Mesangial cell (primary cell): Measurements from ENCODE around the gene CBFA2T2. TPM values are rescaled to one million over a fixed set of nuclear protein-coding genes. Genes with fewer than 3 reads are reported as not detected.

ENCODE experiments used
- total RNA-seq: library from RNA; depleted of rRNA; stranded (reverse); fragments of >200 nt; gene quantifications from 2 replicates; pipeline ENCODE4 v1.2.3, GENCODE V29; 2015

Gene CBFA2T2
- total RNA-seq: 7.5 and 11.1 TPM in 2 replicates

DNA sequence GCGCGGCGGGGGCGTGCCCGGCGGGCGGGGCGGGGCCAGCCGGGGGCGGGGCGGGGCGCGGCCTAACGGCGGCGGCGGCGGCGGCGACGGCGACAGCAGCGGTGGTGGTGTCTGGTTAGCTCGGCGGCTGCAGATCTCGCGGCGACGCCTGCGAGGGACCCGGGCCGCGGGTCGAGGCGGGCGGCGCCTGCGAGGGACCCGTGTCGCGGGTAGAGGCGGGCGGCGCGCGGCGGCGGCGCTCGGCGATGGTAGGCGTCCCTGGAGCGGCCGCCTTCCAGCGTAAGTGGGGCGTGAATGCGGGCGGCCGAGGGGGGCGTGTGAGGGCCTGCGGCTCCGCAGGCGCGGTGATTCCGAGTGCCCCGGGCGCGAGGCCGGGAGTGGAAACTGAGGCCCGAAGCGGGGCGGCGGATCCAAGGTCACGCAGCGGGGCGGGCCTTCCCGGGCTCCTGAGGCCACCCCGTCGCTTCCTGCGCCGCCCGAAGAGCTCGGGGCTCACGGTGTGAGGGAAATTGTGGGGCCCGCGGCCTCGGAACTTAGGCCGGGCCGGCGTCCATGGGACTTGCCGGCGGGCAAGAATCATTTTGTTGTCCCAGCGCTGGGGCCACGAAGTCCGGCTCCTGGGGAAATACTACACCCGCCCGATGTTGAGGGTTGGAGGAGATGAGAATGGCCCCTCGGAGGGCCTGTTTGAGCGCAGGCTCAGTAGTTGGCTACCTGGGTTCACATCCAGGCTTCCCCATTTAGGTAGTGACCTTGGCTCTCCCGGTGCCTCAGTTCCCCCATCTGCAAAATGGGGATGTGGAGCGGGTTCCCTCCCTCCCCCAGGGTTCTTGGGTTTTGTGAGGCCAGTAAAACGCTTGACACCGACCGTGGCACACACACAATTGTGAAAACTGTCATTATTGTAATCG, at the start of gene CBFA2T2:
Gene CBFA2T2, plus strand, starts transcription at position 74 of the 911 bp plus-strand sequence. Its CDS starts 172 bp downstream, at position 246.

GRCh38 chr20:33443512-33444239, 46.2 kb upstream of the CBFA2T2 start, which contains the start of gene SNTA1:
Gene SNTA1, minus strand, starts transcription at chr20:33443763. Its CDS starts 143 bp downstream, at chr20:33443620.

DNA sequence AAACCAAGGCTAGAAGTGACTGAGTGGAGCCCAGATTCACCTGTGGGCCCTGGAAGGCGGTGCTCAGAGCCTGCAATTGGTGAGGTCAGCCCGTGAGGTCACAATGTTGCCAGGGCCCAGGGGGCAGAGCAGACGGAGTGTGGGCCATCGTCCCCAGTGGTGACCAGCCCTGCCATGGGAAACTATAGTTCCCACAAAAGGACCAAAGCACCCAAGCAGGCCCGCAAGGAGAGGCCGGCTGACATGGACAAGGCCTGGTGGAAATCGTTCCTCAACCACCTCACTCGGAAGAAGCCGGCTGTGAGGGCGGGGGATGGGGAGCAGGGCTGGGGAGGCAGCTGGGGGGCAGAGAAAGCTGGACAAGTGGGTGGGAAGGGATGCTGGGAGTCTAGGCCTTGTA, 172.3 kb downstream of the CBFA2T2 start, which contains the start of gene C20orf144:
Gene C20orf144, plus strand, starts transcription at position 156 of the 400 bp plus-strand sequence. Its CDS starts 19 bp downstream, at position 175.

DNA sequence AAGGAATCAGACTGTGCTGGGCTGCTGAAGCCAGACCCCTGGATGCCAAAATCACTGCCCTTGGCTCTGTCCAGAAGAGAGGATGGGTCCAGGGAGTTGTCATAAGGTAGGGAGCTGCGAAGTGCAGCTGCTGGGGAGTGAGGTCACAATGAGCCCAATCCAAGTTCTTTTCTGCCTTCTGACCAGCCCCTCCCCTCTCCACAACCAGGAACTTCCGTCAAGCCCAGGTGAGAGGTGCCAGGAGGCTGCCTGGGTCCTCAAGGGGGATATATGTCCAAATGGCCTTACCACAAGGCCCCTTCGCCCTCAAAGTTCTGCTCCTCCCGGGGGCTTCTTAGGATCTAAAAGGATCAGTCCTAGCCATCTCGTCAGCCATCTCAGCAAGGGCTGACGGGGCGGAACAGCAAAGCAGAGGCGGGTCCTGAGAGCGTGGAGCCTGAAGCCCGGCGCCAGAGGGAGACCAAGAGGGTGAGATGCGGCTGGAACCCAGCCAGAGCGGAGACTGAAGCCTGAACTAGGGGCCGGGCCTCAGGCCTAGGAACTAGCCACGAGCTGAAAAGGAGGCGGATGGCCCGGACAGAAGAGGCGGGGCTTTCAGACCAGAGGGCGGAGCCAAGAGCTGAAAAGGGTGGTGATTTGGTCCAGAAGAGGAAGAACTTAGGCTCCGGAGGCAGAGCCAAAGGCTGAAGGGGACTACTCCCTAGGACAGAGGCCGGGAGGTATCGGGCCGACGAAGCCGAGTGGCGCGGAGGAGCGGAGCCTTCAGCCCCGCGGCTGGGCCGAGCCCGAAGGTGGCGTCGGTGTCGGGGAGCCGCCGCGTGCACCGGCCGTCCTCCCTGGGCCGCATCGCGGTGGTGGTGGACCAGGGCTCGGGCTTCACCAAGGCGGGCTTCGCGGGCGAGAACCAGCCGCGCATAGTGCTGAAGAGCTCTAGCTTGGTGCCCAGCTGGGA, 176.7 kb downstream of the CBFA2T2 start, which contains the start of gene ACTL10:
Gene ACTL10, plus strand, starts transcription at position 651 of the 952 bp plus-strand sequence. CDS start 555 bp downstream, outside the sequence.

GRCh38 chr20:33674294-33675135, 184.6 kb downstream of the CBFA2T2 start, which contains the start of gene NECAB3:
Gene NECAB3, minus strand, starts transcription at chr20:33674428. Its CDS starts 76 bp downstream, at chr20:33674352.

DNA sequence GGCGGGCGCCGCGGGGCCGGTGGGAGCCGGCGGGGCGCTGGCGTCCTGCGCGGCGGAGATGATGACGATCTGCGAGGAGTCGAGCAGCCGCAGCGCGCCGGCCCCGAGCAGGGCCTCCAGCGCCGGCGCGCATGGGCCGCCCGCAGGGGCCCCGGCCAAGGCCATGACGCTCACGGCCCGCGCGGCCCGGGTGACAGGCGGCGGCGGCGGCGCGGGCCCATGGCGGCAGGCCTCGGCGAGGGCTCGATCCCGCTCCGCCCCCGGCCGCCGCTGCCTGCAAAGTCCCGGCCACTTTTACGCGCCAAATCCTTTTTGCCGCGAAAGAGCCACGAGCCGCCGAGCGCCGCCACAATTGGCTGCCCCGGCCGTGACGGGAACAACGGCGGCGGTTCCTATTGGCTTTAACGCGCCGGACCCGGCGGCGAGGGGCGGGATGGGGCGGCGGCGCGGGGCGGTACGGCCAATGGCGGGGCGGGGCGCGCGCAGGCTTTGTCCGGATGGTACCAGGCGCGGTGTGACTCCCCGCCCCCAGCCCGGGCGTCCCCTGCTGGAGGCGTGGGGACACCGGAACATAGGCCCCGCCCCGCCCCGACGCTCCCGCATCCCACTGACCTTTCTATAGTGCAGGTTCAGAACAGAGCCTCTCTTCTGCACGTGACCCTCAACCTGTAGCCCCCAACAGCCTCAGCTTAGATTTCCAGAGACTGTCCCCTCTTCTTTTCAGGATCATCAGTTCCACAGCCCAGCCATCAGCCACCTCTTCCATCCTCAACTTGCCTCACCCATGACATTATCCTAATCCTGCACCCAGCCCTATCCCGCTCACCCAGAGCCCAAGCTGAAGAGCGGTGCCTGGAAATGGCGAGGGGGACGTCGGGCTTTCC, 196.4 kb downstream of the CBFA2T2 start, which contains the start of gene E2F1:
Gene E2F1, minus strand, starts transcription at position 286 of the 884 bp plus-strand sequence. Its CDS starts 121 bp downstream, at position 165.

Other genes with a start within 250 kb of the CBFA2T2 start
- not detected in 2 replicates for gene BPIFB1, start 206.9 kb upstream of the CBFA2T2 start, total RNA-seq
- 16.0 and 32.9 TPM in 2 replicates for gene CDK5RAP1, start 88.6 kb upstream of the CBFA2T2 start, total RNA-seq
- gene SNTA1, start 46.3 kb upstream of the CBFA2T2 start, total RNA-seq: 16.2 and 18.7 TPM in 2 replicates
- not detected in 2 replicates for gene C20orf144, start 172.2 kb downstream of the CBFA2T2 start, total RNA-seq
- gene ACTL10, start 176.8 kb downstream of the CBFA2T2 start, total RNA-seq: 0.98 and 1.5 TPM in 2 replicates
- 21.7 and 42.1 TPM in 2 replicates for gene NECAB3, start 184.3 kb downstream of the CBFA2T2 start, total RNA-seq
- 3.4 and 28.7 TPM in 2 replicates for gene E2F1, start 196.3 kb downstream of the CBFA2T2 start, total RNA-seq
- 8.2 and 9.0 TPM in 2 replicates for gene PXMP4, start 230.2 kb downstream of the CBFA2T2 start, total RNA-seq
- 2.0 and 2.2 TPM in 2 replicates for gene ZNF341, start 241.9 kb downstream of the CBFA2T2 start, total RNA-seq